ENCODE data around the gene CCDC83.

DNA sequence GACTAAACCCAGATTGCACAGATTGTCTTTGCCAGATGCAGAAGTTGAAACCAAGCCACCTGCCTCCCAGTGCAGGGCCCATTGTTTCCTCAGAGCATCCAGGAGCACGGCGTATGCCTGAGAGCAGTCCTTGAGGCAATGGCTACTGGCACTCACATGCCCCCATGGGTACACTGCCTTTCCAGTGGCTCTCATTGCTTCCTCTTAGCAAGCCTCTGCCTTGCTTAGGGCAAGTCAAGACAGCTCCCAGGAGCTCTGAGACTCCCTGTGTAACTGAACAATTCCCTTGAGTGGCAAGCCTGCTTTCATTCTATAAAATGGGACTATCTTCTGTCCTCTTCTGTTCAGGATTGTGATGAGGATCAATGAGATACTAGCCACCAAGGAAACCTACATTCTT is 48.3 kb upstream of the CCDC83 start:
- TF ChIP-seq ZC3H10 (CRISPR knock-in tag; IDR thresholded peaks at IDR 0.05) (no peak), TOX (CRISPR knock-in tag; IDR thresholded peaks at IDR 0.05; ENCODE audit: borderline replicate concordance) (no peak), ZFP30 (CRISPR knock-in tag; IDR thresholded peaks at IDR 0.05) (no peak), ZFP3 (CRISPR knock-in tag; IDR thresholded peaks at IDR 0.05) (no peak), BACH2 (CRISPR knock-in tag; IDR thresholded peaks at IDR 0.05; ENCODE audit: borderline replicate concordance) (no peak), OSR1 (CRISPR knock-in tag; IDR thresholded peaks at IDR 0.05) (no peak), ZNF565 (CRISPR knock-in tag; conservative IDR thresholded peaks at IDR 0.05; ENCODE audit: low read depth) (no peak)
- TF ChIP-seq, protein P1, sequence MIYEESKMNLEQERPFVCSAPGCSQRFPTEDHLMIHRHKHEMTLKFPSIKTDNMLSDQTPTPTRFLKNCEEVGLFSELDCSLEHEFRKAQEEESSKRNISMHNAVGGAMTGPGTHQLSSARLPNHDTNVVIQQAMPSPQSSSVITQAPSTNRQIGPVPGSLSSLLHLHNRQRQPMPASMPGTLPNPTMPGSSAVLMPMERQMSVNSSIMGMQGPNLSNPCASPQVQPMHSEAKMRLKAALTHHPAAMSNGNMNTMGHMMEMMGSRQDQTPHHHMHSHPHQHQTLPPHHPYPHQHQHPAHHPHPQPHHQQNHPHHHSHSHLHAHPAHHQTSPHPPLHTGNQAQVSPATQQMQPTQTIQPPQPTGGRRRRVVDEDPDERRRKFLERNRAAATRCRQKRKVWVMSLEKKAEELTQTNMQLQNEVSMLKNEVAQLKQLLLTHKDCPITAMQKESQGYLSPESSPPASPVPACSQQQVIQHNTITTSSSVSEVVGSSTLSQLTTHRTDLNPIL (CRISPR knock-in tag; IDR thresholded peaks at IDR 0.05; ENCODE audit: low read depth): no peak
- TF ChIP-seq, protein P2, sequence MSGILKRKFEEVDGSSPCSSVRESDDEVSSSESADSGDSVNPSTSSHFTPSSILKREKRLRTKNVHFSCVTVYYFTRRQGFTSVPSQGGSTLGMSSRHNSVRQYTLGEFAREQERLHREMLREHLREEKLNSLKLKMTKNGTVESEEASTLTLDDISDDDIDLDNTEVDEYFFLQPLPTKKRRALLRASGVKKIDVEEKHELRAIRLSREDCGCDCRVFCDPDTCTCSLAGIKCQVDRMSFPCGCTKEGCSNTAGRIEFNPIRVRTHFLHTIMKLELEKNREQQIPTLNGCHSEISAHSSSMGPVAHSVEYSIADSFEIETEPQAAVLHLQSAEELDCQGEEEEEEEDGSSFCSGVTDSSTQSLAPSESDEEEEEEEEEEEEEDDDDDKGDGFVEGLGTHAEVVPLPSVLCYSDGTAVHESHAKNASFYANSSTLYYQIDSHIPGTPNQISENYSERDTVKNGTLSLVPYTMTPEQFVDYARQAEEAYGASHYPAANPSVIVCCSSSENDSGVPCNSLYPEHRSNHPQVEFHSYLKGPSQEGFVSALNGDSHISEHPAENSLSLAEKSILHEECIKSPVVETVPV (CRISPR knock-in tag; IDR thresholded peaks at IDR 0.05): no peak
- TF ChIP-seq, protein P3, sequence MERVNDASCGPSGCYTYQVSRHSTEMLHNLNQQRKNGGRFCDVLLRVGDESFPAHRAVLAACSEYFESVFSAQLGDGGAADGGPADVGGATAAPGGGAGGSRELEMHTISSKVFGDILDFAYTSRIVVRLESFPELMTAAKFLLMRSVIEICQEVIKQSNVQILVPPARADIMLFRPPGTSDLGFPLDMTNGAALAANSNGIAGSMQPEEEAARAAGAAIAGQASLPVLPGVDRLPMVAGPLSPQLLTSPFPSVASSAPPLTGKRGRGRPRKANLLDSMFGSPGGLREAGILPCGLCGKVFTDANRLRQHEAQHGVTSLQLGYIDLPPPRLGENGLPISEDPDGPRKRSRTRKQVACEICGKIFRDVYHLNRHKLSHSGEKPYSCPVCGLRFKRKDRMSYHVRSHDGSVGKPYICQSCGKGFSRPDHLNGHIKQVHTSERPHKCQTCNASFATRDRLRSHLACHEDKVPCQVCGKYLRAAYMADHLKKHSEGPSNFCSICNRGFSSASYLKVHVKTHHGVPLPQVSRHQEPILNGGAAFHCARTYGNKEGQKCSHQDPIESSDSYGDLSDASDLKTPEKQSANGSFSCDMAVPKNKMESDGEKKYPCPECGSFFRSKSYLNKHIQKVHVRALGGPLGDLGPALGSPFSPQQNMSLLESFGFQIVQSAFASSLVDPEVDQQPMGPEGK (CRISPR knock-in tag; IDR thresholded peaks at IDR 0.05; ENCODE audit: borderline replicate concordance): no peak

Data from SK-N-SH treated with all-trans-retinoic acid at 6 μM for 48 hours (cell line).